NCI-H2227 (cell line): Measurements from ENCODE around the gene SLC25A29.
A peak's percentile ranks its signal among the peaks of the same experiment; 100 is the strongest.
"Not testable (repeated sequence)": the region's sequence is repeated elsewhere in the genome, so short reads cannot be mapped to it uniquely, and the experiment has no call there.

Experiments
- DNase-seq: peaks from one replicate; lab custom pipeline; 2025; ENCODE audit not compliant: unreplicated experiment; lab: John Stamatoyannopoulos, UW

SLC25A29 gene

DNA sequence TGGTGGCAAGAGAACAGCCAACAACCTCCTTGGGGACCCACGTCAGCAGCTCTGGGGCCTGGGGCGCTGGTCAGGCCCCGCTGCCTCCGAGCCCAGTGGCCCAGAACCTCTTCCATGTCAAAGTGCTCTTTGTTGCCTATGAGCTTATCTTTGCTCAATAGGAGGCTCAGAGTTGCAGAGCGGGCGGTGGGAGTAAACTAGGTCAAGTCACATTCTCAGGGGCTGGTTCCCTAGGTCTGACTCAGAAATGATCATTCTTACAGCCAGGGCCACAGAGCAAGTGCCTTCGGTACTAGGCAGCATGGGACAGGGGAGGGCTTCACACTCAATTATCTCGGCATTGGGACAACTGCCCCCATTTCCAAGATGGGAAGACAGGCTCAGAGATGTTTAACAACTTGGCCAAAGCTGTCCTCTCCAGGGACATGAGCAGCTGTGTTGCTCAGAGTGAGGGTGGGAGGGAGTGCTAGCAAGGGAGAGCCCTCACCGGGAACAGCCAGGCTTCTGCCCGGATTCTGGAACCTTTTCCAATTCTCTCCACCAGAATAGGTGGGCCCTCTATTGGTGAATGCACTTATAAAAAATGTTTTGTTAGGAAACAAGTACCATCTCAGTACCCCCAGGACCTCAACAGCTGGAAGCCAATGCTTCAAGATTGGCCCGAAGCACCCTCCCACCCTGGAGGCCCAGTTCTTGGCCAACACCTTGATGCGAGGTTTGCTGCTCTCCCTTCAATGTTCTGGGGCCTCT is 11.9 kb downstream of the SLC25A29 start:
- no peak for DNase-seq

GRCh38 chr14:100293497-100294212 is 12.6 kb downstream of the SLC25A29 start:
- no peak for DNase-seq

DNA sequence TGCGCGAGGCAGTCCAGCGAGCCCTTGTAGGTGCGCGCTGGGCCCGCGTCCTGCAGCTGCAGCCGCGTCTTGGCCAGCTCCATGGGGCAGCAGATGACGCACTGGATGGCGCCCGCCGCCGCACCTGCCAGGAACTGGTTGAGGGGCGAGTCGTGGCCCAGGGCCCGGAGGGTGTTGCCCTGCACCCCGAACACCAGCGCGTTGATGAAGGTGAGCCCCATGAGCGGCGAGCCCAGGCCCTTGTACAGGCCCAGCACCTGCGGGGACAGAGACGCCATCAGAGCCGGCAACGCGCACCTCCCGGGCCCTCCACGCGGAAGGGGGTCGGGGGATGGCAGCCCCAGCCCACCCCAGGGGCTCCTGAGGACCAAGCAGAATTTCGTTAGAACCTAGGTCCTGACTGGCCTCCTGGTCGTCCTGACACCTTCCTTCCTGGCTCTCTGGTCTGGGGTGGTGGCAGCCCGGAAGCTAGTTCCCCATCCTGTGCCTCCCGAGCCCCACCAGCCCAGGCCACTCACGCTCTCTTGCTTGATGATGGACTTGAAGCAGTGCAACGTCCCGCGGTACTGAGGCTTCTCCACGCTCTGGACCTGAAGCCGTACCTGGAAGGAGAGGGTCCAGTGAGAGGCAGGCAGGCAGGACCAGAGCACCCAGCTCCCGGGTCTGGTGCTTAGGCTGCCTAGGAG is 13.3 kb downstream of the SLC25A29 start:
- no peak for DNase-seq

- DNase-seq = no peak
Observed at GRCh38 chr14:100292301-100292775, 13.9 kb downstream of the SLC25A29 start.

GRCh38 chr14:100291305-100292075 is 14.8 kb downstream of the SLC25A29 start:
- DNase-seq = no peak

DNA sequence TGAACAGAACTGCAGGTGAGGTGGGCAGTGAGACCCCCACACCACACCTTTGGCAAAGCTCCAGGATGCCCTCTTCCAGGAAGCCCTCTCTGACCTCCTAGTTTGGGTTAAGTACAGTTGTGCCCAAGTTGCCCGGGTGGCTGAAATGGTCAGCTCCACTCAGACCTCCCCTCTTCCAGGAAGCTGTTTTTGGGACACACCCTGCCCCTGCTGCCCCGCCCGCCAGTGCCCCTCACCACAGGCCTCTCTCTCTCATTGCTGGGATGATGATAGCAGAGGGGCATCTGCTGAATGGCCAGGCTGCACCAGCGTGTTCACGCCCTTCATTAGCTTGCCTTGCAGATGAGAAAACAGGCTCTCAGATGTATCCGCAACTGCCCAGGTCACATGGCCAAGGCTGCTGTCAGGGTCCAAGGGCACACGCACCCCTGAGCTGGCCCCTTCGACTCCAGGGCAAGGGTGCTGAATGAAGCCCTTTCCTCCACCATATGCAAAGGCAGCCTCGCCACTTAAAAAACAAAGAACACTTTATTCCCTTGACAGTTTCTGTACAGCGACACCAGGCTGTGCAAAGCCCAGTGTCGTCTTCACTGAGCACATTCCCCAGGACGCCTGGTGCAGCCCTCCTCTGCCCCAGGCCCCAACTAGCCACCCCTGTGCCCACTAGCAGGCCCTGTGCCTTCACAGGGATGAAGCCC is 15.5 kb downstream of the SLC25A29 start:
- no peak for DNase-seq

DNA sequence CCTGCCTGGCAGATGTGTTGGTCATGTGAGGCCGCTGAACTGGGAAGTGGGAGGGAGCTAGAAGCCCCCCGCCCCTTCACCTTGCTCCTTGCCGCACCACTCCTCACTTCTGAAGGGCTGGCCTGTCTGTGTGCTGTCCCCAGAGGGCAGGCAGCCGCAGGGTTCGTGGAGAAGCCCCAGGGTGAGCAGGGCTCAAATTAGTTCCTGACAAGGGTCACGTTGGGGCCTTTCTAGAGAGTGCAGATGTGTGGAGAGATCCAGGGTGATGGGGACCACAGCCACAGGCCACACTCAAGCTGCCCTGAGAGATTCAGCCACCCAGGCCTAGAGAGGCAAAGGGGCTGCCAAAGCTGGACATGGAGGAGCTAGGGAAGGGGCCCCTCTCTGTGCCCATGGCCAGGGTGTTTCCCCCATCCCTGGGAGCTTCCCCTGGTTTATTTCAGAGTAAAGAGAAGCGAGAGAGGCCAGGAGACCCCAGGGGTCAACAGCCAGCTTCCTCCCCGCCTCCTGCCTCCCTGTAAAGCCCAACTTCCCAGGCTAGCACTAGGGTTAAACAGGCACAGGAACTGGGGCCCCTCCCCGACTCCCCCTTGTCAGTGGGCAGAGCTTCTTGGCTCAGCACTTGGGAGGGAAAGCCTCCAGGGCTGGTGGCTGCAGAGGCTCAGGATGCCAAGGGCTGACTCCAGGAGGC is 16.2 kb downstream of the SLC25A29 start:
- no peak for DNase-seq

DNA sequence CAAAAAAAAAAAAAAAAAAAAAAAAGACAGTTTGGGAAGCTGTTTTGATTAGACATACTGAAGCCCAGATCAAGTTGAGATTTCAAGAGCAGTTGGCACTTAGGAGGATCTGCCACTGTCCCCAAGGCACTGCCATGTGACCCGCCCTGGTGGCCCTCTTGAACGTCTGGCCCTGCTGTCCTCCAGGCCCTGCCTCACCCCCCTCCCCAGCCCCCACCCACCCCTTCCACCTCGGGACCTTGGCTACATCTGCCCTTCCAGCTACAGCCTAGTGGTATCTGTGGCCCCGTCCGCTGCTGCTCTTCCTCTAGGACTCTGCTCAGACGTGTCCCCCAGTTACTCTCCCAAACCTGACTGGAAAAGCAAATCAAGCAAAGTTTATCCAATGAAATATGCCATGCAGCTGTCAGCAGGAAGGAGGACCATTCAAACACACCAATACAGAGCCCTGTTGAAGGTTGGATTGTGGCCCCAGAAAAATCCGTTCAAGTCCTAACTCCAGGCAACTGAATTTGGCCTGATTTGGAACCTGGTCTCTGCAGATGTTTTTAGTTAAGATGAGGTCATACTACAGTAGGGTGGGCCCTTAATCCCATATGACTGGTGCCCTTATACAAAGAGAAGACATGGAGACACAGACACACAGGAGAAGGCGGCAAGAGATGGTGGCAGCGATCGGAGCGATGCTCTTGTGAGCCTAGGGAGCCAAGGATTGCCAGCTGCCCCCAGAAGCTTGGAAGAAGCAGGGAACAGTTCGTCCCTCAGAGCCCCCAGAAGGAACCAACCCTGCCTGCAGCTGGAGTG is 17.7 kb downstream of the SLC25A29 start:
- DNase-seq = no peak

DNA sequence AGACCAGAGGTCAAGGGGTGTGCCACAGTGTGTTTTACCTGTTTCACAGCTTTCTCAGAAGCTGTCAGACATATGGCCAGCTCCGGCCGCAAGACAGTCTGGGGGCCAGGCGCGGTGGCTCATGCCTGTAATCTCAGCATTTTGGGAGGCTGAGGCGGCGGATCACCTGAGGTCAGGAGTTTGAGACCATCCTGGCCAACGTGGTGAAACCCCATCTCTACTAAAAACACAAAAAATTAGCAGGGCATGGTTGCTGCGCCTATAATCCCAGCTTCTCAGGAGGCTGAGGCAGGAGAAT is 18.3 kb downstream of the SLC25A29 start:
- DNase-seq = not testable (repeated sequence)

- no peak for DNase-seq
Observed at GRCh38 chr14:100287202-100287997, 18.8 kb downstream of the SLC25A29 start.

GRCh38 chr14:100286484-100287191 is 19.6 kb downstream of the SLC25A29 start:
- no peak for DNase-seq

- no peak for DNase-seq
Observed at GRCh38 chr14:100285913-100286400, 20.3 kb downstream of the SLC25A29 start.

DNA sequence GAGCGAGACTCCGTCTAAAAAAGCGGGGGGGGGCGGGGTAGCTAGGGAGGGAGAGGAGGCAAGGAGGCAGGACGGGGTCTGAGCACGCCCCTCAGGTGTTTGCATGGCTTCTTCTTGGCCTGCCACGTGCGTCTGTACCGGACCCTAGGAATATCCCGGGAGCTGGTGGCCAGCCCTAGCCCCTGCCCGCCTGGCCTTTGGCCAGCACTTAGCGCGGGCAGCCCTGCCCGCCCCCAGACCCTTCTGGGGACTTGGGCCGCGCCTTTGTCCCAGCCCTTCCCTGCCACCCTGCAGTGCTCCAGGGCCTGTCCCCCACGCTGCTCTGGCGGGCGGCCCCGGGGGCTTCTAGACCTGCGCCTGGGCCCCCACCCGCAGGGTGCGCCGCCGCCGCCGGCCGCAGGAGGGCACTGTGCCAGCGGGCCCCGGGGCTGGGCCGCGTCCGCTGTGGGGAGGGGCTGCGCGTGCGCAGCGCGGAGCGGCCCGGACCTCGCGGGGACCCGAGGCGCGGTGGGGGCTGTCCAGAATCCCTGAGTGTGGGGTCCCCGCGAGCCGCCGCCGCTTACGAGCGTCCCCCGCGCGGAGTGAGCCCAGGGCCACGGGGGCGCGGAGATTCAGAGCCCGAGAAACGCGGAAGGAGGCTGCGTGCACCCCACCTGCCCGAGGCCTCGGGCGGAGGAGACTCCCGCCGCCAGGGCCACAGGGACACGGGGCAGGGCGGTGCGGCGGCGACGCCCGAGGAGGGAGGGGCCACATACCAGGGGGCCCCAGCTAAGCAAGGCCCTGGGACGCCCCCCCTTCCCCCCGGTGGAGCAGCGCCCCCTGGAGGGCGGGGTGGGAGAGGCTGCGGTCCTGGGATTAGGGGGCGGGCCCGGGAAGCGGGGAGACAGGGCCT is 21.0 kb downstream of the SLC25A29 start:
- peak; percentile 87 for DNase-seq

GRCh38 chr14:100283984-100284881 is 22.0 kb downstream of the SLC25A29 start:
- no peak for DNase-seq

DNA sequence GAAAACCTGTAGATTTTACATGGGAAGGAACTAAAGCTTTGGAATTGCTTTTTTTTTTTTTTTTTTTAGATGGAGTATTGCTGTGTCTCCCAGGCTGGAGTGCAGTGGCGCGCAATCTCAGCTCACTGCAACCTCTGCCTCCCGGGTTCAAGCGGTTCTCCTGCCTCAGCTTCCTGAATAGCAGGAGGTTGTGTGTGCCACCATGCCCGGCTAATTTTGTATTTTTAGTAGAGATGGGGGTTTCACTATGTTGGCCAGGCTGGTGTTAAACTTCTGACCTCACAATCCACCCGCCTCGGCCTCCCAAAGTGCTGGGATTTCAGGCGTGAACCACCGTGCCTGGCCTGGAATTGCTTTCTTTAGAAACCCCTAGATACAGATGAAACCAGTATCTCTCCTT is 22.8 kb downstream of the SLC25A29 start:
- DNase-seq = not testable (repeated sequence)
